Heart left ventricle (tissue), 16 donors: ENCODE results near the gene BATF3. TPM values are rescaled to one million over a fixed set of nuclear protein-coding genes. Genes with fewer than 3 reads are reported as not detected.

Experiments
- ATAC-seq, 4 donors: fragments of 200-7000 bp; cut with Tn5 transposase; one replicate each; pipeline ENCODE4 v1.9.1; 2020 to 2022; ENCODE audit warnings: moderate library complexity in 4 of 4, mild to moderate bottlenecking in 3 of 4, moderate number of reproducible peaks in 1 of 4
- DNase-seq, 5 donors: peaks; one replicate each; pipeline ENCODE4 v3.0.0-alpha.2; 2020
- H3K27ac ChIP-seq, 12 donors: fragments of 200-600 bp; sonication (generic) in 4 of 12; one replicate each; pipeline versions ENCODE4 v1.5.0 to v1.8.0; 2016 to 2022; ENCODE audit warnings: mild to moderate bottlenecking in 2 of 12
- H3K27me3 ChIP-seq, 9 donors: fragments of 200-600 bp; sonication (generic) in 2 of 9; one replicate each; pipeline versions ENCODE4 v1.5.1 to v1.8.0; 2016 to 2022; ENCODE audit warnings: mild to moderate bottlenecking in 3 of 9
- H3K36me3 ChIP-seq, 9 donors: fragments of 200-600 bp; sonication (generic) in 2 of 9; one replicate each; pipeline versions ENCODE4 v1.5.0 to v1.8.0; 2018 to 2022; ENCODE audit warnings: mild to moderate bottlenecking in 2 of 9
- H3K4me1 ChIP-seq, 12 donors: fragments of 200-600 bp; sonication (generic) in 4 of 12; one replicate each; pipeline versions ENCODE4 v1.5.0 to v1.8.0; 2016 to 2022; ENCODE audit warnings: mild to moderate bottlenecking in 3 of 12
- H3K4me3 ChIP-seq, 12 donors: fragments of 200-600 bp; sonication (generic) in 4 of 12; one replicate each; pipeline versions ENCODE4 v1.5.0 to v1.8.0; 2017 to 2022; ENCODE audit warnings: mild to moderate bottlenecking in 9 of 12, moderate library complexity in 4 of 12
- H3K9me3 ChIP-seq, 12 donors: fragments of 200-600 bp; sonication (generic) in 4 of 12; one replicate each; pipeline versions ENCODE4 v1.5.0 to v1.8.0; 2016 to 2022; ENCODE audit warnings: mild to moderate bottlenecking in 1 of 12
- POLR2A ChIP-seq, 2 donors: fragments of 450-650 bp; IDR thresholded peaks; one replicate each; pipeline ENCODE4 v1.6.1; 2017; ENCODE audit warnings: antibody characterized with exemption in 2 of 2, mild to moderate bottlenecking in 2 of 2, moderate library complexity in 2 of 2
- WGBS, 4 donors: extraction: QIAGEN DNeasy Blood & Tissue Kit in 2 of 4; methylation state at CpG; one replicate each; pipeline versions ENCODE4 v1.1.5 to v1.1.7; 2013 to 2018; 5-methylcytosine and 5-hydroxymethylcytosine counted together
- intact Hi-C, 10 donors: fragments of 100-400 bp; cut with DNase I; formaldehyde crosslinking; loops; one replicate each; pipeline versions ENCODE4 v1.11.1 to v1.14.2; 2022
- polyA plus RNA-seq, 2 donors: library from polyadenylated mRNA; stranded (reverse); fragments of 200-250 nt; gene quantifications; one replicate each; pipeline ENCODE4 v1.2.3, GENCODE V29; 2013
- total RNA-seq, 9 donors: library from RNA; depleted of rRNA in 2 of 9; stranded (reverse); fragments of >200 nt in 2 of 9; fragmentation: NEBNext Ultra II Directional in 3 of 9; extraction: Animal tissue kit (Norgen Biotek cat#: 25700) in 3 of 9; gene quantifications; one replicate each; pipeline versions ENCODE4 v1.1.0 to v1.2.4, GENCODE V29; 2016 to 2023
- TF ChIP-seq, protein P1 (sequence below), 12 donors: fragments of 200-600 bp; sonication (generic) in 4 of 12; IDR thresholded peaks; one replicate each; pipeline versions ENCODE4 v1.5.0 to v1.8.0; 2018 to 2022; ENCODE audit warnings: antibody characterized with exemption in 12 of 12, mild to moderate bottlenecking in 5 of 12
- donor health status: ischemic (EF 13 %, LVEDD 7.1; RV severe dilation, severe dysfunction).
- donor health status: healthy with polysubstance abuse.
- donor health status: DM: no; HTN: yes; CAD: no.
- donor health status: DM: no; HTN: no; CAD: no.
- donor health status: ischemic (EF 25% LVEDD 6.9; RV normal size, moderate dysfunction).
- donor health status: ischemic (EF 25% LVEDD 5.7; RV mildly dilated, moderate dysfunction).
- donor health status: healthy.
- donor health status: DM: yes; HTN: yes; CAD: no.
- donor health status: ischemic (EF 35%, LVEDD 5.7; RV mildly dilated, moderate dysfunction).
- donor health status: nonischemic (EF 11% LVEDD 7.7; RV severe dilation, severe dysfunction).
- donor health status: DM: yes; HTN: yes; CAD: no.
- donor health status: PGD.
- donor health status: ischemic (EF 29% LVEDD 5.4; RV normal size, mild dysfunction).
- donor health status: nonischemic (EF 23%, LVEDD 6.1; RV moderate dilation, normal function).

Gene BATF3
- total and polyA plus RNA-seq, 11 donors, result 0.50 to 8.9 (median 1.2) TPM; not detected in 1

DNA sequence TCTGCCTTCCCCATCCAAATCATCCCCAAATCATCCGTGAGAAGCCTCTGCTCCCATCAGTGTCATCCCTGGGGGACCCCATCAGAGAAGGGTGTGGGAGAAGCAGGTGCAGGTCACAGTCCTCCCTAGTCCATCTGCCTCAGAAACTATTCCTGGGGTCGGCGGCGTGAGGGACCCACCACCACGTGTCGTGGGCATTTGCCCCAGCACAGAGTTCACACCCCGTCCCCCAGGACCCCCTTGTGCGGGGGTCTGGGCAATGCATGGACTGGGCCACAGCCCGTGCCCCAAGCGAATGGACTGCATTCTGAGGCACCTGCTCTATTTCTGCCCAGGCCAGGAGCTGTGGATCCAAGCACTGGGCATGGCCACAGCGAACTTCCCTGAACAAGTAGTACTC is 52.6 kb downstream of the BATF3 start:
- H3K27ac ChIP-seq, result no peak overlapping the region
- H3K27me3 ChIP-seq, result no peaks in the 10 kb centered on the region
- H3K36me3 ChIP-seq, result no peaks in the 10 kb centered on the region
- DNase-seq, result no peak
- no peaks in the 10 kb centered on the region for H3K9me3 ChIP-seq
- no peak for TF ChIP-seq POLR2A (IDR thresholded peaks at IDR 0.05)
- TF ChIP-seq, protein P1, sequence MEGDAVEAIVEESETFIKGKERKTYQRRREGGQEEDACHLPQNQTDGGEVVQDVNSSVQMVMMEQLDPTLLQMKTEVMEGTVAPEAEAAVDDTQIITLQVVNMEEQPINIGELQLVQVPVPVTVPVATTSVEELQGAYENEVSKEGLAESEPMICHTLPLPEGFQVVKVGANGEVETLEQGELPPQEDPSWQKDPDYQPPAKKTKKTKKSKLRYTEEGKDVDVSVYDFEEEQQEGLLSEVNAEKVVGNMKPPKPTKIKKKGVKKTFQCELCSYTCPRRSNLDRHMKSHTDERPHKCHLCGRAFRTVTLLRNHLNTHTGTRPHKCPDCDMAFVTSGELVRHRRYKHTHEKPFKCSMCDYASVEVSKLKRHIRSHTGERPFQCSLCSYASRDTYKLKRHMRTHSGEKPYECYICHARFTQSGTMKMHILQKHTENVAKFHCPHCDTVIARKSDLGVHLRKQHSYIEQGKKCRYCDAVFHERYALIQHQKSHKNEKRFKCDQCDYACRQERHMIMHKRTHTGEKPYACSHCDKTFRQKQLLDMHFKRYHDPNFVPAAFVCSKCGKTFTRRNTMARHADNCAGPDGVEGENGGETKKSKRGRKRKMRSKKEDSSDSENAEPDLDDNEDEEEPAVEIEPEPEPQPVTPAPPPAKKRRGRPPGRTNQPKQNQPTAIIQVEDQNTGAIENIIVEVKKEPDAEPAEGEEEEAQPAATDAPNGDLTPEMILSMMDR (IDR thresholded peaks at IDR 0.05), result no peak
- peaks cover 0 to 28% (median 3%) of the 10 kb centered on the region in 12 donors for H3K4me1 ChIP-seq
- intact Hi-C loops, result no loop called here
- WGBS, 4 donors, result 91 to 95% (median 93%) methylated on average over 7 to 11 of the region's 11 CpGs
- no peak for ATAC-seq
- H3K4me3 ChIP-seq, result no peak overlapping the region

DNA sequence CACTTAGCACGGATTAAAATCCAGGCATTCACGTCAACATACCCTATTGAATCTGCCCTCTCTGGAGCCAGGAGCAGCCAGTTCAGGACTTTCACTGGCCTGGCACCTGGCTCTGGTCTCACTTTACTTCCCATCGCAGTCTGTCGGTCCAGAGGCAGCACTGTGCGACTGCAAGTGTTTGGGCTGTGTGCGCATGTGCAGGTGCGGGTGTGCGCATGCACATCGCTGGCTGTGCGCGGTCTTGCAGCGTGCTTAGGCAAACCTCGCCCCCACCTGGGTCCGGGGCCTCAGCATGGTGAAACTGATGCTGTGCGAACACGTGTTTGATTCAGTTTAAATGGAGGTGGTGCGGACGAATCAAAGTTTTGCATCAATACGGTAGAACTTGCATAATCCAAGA is 53.1 kb downstream of the BATF3 start:
- intact Hi-C loops, result no loop called here
- no peak overlapping the region for H3K27ac ChIP-seq
- peaks cover 0 to 28% (median 3%) of the 10 kb centered on the region in 12 donors for H3K4me1 ChIP-seq
- no peak for DNase-seq
- H3K4me3 ChIP-seq, result no peak overlapping the region
- peak in 2 of 4 donors; percentile 43 to 50 for ATAC-seq
- TF ChIP-seq, protein P1 (IDR thresholded peaks at IDR 0.05), result no peak
- no peak for TF ChIP-seq POLR2A (IDR thresholded peaks at IDR 0.05)
- no peaks in the 10 kb centered on the region for H3K27me3 ChIP-seq
- no peaks in the 10 kb centered on the region for H3K9me3 ChIP-seq
- H3K36me3 ChIP-seq, result no peaks in the 10 kb centered on the region
- WGBS, 4 donors, result 87 to 98% (median 91%) methylated on average over 19 of the region's 19 CpGs

DNA sequence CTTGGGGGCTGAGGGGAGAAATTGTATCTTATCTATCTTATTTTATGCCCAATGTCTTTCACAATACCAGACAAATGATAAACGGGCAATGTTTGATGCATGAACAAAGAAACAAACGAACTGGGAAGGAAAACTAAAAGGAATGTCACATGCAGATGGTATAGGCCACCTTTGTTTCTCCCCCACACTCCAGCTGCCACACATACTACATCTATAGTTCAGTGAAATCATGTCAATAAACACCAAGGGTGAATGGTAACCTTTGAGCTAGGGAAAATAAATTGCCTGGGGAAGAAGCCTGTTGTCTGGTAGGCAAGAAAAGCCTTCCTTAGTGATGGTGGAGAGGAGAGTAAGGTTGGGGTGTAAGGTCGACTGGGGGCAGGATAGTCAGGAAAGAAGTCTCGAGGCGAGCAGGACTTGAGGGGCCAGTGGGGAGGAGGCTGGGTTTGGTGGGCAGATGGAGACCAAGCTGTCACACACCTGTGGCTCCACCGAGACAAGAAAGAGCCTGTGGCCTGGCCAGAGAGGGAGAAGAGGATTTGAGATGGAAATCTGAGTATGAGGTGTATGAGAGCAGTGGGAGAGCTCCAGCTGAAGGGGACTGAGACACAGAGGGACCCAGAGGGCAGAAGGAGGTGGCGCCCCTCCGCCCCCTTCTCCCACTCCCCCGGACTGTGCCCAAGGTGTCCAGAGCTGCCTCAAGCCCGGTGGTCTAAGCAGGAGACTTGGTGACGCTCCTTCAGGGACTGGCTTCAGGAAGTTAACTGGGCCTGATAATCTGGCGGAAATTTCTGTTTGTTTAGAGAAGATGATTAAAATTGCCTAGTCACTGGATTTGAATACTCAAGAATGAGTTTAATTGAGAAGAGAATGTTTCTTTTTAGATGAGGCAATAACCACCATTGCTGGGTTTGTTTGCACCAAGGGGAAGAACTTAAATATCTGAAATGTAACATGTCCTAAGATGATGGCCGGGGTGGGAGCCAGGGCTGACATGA is 53.8 kb downstream of the BATF3 start:
- 87 to 88% (median 87%) methylated on average over 13 of the region's 13 CpGs for WGBS, 4 donors
- TF ChIP-seq POLR2A (IDR thresholded peaks at IDR 0.05), result no peak
- H3K9me3 ChIP-seq, result peaks cover 0 to 2% (median 0%) of the 10 kb centered on the region in 12 donors
- intact Hi-C loops, result no loop called here
- no peaks in the 10 kb centered on the region for H3K36me3 ChIP-seq
- ATAC-seq, result no peak
- H3K4me1 ChIP-seq, result peaks cover 0 to 28% (median 0%) of the 10 kb centered on the region in 12 donors
- no peak overlapping the region for H3K4me3 ChIP-seq
- no peak for DNase-seq
- no peak overlapping the region for H3K27ac ChIP-seq
- H3K27me3 ChIP-seq, result no peaks in the 10 kb centered on the region

DNA sequence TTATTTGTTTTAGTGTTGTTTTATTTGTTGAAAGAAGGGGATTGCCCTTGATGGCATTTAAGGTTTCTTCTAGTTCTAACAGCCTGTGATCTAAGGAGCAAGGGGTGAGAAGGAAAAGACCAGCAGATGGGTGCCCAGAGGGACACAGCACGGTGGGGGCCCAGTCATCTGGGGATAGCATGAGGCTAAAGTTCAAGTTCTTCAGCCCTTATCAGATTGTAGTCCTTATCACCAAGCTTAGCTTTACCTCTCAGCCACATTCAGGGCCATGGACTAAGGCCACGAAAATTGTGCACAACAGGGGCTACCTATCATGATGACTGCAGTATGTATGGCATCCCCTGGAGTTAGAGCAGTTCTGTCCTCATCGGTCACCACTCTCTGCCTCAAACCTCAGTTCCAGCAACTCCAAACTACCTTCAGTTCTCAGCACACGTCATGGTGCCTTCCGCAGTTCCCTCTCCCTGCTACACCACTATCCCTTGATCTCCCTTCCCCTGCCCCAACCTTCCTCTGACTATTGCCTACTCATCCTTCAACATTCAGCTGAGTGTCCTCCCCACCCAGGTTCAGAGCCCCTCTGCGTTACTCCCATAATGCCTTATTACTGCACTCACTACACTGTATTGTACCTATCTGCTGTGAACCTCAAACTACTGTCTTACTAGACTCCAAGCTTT is 54.6 kb downstream of the BATF3 start:
- peak overlapping the region in 1 of 12 donors; percentile 27 for H3K27ac ChIP-seq
- WGBS, 4 donors, result 91 to 98% (median 93%) methylated on average over 6 of the region's 6 CpGs
- peaks cover 0 to 10% (median 2%) of the 10 kb centered on the region in 12 donors for H3K9me3 ChIP-seq
- intact Hi-C loops, result no loop called here
- TF ChIP-seq, protein P1 (IDR thresholded peaks at IDR 0.05), result no peak
- no peak for TF ChIP-seq POLR2A (IDR thresholded peaks at IDR 0.05)
- DNase-seq (no peak), ATAC-seq (peak in 1 of 4 donors; percentile 25)
- H3K4me1 ChIP-seq, result peaks cover 0 to 27% (median under 1%) of the 10 kb centered on the region in 12 donors
- H3K4me3 ChIP-seq, result no peak overlapping the region
- no peaks in the 10 kb centered on the region for H3K27me3 ChIP-seq
- H3K36me3 ChIP-seq, result no peaks in the 10 kb centered on the region
